ENCODE measurements around the gene ZC3H12D. TPM values are rescaled to one million over a fixed set of nuclear protein-coding genes. Genes with fewer than 3 reads are reported as not detected.
"Not testable (repeated sequence)": the region's sequence is repeated elsewhere in the genome, so short reads cannot be mapped to it uniquely, and the experiment has no call there.

The ZC3H12D gene
- polyA plus RNA-seq, 4 donors: 0.14 to 0.96 (median 0.45) TPM

DNA sequence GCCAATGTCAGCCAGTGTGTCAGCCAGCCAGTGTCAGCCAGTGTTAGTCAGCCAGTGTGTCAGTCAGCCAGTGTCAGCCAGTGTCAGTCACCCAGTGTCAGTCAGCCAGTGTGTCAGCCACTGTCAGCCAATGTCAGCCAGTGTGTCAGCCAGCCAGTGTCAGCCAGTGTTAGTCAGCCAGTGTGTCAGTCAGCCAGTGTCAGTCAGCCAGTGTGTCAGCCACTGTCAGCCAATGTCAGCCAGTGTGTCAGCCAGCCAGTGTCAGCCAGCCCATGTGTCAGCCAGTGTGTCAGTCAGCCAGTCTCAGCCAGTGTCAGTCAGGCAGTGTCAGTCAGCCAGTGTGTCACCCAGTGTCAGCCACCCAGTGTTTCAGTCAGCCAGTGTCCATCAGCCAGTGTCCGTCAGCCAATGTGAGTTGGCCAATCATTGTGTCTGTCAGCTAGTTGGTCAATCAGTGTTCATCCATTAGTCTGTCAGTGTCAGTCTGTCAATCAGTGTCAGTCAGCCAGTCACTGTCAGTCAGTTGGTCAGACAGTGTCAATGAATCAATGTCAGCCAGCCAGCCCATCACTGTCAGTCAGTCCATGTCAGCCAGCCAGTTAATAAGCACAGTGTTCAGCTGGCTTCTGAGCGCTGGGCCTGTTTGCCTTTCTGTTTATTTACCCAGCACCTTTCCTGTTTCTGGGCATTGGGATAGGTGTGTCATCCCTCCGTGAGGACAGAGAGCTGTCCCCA is 40.3 kb downstream of the ZC3H12D start:
- DNase-seq (ENCODE audit: low read depth in 4 of 4, low spot score in 2 of 4): not testable (repeated sequence)

DNA sequence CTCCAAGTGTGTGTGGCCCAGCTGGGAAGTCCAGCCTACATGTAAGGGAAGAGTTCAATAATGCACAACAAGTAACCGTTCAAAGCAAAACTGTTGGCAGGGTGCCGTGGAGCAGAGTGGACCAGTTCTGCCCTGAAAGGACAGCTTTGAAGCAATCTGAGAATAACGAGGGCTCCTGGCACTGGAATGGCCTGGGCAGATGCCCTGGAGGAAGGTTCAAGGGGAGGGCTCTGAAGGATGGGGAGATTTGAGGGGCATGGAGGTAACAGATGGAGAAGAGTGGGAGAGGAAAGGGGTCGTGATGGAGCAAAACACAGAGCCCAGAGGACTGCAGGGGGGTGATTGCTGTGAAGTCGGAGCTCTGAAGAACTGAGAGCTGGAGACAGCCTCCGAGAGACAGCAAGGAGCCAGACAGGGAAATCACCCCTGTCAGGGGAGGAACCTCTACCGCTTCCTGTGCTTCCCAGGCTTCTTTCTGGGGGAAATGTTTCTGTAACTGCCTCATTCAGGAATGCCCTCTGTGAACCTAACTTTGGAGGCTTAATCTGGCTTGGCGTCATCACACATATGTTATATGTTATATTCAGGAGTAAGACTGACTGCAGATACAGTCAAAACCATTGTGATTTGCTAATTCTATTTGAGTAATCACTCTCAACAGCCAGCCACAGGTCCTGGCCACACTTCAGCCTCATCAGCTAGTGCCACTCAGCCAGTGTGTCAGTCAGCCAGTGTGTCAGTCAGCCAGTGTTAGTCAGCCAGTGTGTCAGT is 41.2 kb downstream of the ZC3H12D start:
- no peak for DNase-seq (ENCODE audit: low read depth in 4 of 4, low spot score in 2 of 4)

DNA sequence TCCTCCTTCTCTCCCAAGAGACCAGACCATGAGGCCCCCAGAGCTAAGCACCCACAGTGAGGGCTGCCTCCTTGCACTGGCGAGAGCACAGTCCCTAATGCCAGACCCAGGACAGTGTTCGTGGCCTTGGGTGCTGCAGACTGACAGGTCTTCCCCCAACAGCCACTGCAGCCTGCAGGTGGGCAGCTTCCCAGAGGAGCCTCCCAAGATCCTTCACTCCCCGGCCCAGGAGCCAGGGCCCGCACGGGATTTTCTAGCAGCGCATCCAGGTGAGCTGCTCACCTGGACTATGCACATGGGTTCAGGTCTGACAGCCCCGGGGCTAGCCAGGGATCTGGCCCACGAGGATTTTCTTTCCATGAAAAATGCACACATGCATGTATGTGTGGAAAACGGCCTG is 43.1 kb downstream of the ZC3H12D start:
- no peak for DNase-seq (ENCODE audit: low read depth in 4 of 4, low spot score in 2 of 4)

DNA sequence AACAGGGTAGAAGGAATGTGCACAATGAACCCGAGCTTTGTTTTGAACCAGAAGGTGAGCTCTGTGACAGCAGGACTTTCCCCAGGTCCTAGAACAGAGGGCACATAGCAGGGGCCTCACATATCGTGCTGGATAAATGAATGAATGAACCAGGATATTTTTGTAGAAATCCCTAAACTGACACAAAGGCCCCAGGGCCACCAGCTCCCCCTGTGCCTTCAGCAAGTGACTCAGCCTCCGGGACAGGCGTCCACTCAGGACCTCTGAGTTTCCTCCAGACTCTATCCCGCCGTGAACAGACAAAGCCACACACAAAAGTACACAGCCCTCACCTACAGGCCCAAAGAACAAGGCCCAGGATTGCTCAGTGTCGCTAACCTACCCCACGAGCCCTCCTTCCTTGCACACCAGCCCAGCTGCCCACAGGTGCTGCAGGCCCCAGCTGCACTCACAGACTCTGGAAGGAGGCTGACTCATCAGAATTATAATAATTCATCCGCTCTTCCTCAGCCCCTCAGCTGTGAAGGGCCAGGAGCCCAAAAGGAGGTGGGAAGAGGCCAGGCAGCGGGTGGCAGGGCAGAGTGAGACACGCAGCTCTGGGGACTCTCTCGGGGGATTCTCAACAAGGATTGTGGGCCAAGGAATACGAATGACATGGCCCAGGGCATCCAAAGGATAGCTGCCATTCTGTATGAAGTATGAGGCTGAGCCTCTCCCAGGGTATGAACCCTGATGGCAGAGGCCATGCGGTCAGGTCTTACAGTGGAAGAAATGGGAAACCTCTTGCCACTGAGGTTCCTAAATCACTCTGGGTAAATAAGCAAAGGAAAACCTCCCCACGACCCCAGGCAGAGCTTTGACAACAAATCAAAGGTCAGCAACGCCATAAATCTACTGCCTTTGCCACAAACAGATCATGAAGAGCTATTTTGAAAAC is 43.8 kb downstream of the ZC3H12D start:
- DNase-seq (ENCODE audit: low read depth in 4 of 4, low spot score in 2 of 4): no peak

DNA sequence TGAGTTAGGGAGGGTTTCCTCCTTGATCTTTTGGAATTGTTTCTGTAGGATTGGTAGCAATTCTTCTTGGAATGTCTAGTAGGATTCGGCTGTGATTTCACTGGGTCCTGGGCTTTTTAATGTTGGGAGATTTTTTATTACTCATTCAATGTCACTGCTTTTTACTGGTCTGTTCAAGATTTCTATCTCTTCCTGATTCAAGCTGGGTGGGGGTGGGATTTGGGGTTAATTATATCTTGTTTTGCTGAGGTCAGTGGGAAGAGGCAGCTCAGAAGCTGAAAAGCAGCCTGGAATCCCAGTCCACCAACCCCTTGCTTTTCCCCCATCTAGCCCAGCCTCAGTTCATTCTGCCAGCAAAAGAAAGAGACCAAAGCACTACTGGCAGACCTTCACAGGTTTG is 45.2 kb downstream of the ZC3H12D start:
- DNase-seq (ENCODE audit: low read depth in 4 of 4, low spot score in 2 of 4): no peak

DNA sequence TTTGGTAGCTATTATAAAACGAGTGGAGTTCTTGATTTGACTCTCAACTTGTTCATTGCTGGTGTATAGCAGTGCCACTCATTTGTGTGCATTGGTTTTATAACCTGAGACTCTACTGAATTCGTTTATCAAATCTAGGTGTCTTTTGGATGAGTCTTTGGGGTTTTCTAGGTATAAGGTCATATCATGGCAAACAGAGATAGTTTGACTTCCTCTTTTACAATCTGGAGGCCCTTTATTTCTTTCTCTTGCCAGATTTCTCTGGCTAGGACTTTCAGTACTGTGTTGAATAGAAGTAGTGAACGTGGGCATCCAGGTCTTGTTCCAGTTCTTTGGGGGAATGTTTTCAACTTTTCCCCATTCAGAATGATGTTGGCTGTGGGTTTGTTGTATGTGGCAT is 46.0 kb downstream of the ZC3H12D start:
- no peak for DNase-seq (ENCODE audit: low read depth in 4 of 4, low spot score in 2 of 4)

DNA sequence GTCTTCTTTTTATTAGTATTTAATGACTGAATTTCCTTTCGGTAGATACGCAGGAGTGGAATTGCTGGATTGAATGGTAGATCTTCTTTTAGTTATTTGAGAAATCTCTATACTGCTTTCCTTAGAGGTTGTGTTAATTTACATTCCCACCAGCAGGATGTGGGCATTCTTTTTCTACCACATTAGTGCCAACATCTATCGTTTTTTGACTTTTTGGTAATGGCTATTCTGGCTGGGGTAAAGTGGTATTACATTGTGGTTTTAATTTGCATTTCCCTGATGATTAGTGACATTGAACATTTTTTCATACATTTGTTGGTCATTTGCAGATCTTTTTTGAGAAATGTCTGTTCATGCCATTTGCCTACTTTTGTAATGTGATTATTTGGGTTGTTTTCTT is 47.6 kb downstream of the ZC3H12D start:
- DNase-seq (ENCODE audit: low read depth in 4 of 4, low spot score in 2 of 4): no peak

DNA sequence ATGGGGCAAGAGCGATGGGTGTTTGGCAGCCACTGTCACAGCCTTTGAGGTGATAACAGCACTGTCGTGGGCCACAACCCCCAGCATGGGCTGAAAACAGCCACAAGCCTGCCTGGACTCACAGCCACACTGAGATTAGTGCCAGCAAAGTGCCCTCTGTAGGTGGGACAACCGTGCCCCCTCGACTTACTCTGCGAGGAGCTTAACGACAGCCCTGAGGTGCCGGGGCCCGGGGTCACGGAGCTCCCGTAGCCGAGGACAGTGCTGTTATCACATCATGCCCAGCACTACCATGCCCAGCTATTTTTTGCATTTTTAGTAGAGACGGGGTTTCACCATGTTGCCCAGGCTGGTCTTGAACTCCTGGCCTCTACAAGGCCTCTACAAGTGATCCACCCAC is 48.2 kb downstream of the ZC3H12D start:
- DNase-seq (ENCODE audit: low read depth in 4 of 4, low spot score in 2 of 4): no peak

DNA sequence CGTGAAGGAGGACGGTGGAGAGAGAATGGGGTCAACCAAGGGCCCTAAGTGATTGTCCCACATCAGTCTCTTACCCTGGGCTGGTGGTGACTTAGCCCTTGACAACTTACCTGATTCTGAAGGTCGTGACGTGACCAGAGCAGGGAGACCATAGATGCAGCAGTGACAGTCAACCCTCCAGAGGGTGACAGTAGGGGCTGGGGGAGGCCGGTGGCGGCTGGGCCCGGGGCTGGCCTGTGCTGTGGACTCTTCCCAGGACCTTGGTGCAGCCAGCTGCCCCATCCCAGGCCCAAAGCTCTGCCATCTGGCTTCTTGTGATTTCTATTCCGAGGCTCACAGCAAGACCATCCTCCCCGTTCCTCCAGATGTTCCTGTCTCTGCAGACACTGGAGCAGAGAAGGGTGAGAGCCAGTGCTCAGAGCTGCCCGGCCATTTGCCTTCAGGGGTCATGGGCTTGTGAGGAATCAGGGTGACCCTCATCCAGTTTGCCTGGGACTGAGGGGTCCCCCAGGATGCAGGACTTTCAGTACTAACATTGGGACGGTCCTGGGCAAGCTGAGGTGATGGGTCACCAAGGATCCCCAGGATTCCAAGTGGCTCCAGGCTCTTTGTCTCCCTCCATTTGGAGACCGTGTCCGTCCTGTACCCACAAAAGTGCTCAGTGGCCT is 48.8 kb downstream of the ZC3H12D start:
- DNase-seq (ENCODE audit: low read depth in 4 of 4, low spot score in 2 of 4): no peak

DNA sequence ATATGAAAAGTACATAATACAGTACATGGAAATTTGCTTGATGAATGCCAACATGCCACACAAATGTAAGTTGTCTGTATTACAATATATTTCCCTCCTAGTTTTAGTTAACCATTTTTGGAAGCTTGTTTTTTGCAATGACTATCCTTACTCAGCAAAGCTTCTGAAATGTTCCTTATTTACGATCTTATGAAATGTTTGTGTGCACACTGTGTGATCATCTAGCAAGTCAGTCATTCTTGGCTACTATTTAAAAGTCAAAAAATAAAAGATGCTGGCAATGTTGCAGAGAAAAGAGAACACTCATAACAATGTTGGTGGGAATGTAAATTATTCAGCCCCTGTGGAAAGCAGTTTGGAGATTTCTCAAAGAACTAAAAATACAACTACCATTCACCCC is 50.9 kb downstream of the ZC3H12D start:
- no peak for DNase-seq (ENCODE audit: low read depth in 4 of 4, low spot score in 2 of 4)

DNA sequence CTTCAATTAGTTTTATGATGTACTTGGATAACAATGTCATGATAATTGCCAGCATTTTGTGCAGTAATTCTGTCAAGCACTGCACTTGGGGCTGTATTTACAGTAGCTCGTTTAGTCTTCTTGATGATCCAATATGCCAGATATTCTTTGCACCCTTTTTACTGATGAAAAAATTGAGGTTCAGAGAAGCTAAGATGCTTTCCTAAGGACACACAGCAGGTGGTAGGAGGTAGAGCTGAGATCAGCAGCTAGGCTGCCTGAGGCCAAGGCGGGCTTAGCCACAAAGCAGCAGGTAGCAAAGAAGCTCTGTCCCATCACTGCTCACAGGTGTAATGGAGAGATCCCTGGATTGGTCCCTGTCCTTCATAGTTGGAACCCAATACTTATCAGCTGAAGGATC is 51.4 kb downstream of the ZC3H12D start:
- no peak for DNase-seq (ENCODE audit: low read depth in 4 of 4, low spot score in 2 of 4)

DNA sequence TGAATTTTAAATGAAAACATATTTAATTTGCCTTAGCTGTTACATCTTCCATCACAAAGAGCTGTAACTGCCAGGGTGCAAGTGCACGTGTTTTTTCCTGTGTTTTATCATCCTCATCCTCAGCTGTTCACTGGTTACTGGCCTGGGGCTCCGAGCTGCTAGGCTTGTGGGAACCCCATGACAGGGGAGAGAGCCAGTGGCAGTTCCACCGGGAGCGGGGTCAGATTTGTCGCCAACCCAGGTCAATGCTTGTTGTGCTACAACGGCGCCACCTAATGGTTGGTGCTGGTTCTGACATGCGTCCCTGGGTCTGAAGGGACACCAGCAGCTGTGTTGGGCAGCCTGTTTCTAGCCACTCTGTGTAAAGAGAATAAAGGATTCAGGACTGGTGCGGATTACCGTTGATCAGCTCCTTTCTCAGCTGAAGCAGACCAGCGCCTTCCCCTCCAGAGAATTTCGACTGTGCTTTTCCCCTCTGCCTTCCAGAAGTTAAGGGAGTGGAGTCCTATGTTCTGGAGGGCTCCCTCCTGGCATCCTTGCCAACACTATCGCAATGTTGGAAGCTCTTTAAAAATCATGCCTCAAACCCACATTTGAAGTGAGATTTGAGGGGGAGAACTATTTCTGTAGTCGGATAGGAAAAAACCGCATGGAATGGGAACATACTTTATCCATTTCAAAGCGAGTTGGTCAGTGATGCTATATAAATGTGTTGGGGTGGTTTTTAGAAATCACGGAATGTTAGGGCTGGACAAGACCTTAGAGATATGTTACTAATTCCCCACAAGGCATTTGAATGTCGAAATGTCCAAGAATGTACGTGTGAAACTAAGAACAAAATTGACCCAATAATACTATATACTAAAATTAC is 52.7 kb downstream of the ZC3H12D start:
- peak in 1 of 4 donors; percentile 80 for DNase-seq (ENCODE audit: low read depth in 4 of 4, low spot score in 2 of 4)

DNA sequence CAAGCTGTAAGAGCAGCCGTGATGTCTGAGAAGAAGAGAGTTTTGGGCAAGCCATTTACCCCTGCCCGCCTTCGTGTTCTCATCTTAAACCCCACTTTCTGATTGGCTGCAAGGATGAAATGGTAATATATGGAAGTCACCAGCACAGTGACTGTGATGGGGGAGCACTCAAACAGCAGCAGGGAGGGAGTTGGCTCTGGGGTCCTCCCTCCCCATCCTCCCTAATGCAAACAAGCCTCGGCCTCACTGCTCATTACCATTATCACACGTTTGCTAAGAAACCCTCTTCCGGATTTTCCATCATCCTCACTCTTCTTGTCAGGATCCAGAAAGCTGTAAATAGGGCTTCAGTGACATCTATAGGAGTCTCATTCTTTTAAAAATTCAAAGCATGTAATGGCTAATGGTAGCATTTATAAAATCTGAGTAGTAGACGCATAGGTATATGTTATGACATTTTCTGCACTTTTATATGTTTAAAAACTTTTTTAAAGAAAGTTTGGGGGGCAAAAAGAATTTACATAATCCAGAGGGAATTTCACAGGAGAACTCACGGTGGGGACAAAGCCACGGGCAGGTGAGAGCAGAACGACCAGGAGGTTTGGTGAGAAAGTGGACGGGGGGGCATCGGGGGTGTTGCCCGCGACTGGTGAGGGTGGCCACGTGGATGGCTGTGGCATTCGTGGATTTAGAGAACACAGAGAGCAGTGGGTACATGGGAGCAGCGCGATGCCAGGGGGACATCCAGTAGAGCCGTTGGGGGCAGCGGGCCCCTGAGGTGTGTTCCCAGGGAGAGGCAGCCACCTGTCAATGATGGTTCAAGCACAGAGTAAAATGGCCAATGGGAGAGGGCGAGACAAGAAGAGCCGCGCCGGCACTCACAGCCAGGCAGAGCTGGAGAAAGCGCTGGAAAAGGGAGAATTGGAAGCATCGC is 55.1 kb downstream of the ZC3H12D start:
- DNase-seq (ENCODE audit: low read depth in 4 of 4, low spot score in 2 of 4): no peak

DNA sequence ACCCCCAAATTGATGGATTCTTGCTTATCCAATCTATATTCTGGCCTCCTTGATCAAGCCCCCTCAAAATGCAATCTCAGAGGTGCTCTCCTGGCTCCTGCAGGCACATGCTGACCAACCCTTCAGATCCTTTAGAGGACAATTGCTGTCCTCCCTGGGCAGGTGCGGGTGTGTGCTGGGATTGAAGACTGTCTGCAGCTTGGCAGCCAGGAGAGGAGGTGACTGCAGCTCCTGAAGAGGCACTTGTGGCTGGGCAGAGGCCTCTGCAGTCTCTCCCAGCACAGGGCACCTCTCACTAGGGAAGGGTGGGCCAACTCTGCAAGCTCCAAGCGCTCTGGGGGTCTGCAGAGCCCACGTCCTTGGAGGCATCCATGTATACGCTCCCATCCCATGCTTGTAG is 56.2 kb downstream of the ZC3H12D start:
- DNase-seq (ENCODE audit: low read depth in 4 of 4, low spot score in 2 of 4): no peak

DNA sequence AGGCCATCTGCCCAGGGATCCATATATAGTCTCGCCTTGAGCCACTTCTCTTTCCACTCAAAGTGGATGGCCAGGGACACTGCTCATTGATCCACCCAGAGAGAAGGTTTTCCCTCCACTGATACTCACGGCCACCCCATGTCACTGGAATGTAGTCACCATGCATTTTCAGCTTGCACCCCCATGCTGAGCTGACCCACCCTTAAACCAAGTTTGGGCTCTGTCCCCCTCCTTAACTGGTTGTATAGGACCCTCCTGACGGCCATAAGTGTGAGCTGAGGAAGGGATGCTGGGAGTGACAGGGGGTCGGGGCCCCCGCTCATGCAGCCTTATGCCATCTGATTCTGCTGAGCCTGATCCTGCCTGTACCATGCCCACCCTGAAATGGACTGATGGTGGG is 59.1 kb downstream of the ZC3H12D start:
- DNase-seq (ENCODE audit: low read depth in 4 of 4, low spot score in 2 of 4): no peak

DNA sequence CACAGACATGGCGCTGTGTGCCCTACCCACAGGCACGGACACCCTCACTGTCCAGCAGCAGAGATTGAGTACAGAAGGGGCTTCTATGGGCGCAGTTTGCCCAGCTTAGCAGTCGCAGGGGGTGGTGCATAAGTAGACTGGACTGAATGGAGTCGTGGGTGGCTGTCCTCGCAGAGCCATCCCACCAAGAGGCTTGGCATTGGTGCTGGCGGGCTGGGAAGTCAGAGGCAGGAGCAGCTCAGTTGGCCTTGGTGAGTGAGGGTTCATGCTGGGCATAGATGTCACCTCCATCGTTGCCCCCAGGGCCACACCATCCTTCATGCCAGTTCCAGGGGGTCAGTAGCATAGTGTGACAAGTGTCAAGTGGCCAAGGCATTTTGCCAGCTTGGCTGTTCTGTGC is 59.6 kb downstream of the ZC3H12D start:
- no peak for DNase-seq (ENCODE audit: low read depth in 4 of 4, low spot score in 2 of 4)

DNA sequence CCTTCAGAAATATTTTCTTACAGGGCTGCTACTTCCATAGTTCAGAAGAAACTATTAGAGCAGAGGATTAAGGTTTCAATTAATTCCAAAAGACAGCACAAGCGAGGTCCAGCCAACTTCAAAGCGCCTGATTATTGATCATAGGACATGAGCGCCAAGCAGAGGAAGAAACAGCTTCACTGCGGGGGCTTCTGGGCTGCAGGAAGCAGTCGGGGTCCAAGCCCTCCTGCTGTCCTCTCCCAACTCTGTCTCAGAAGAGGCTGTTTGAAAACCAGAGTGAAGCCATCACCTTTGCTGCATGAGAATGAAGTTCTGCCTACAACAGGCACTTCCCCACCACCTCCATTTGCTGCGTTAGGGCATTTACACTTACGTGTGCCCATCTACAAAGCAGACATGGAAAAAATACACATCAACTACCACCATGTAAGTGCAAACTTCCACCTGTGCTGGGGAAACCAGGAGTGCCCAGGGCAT is 60.8 kb downstream of the ZC3H12D start:
- DNase-seq (ENCODE audit: low read depth in 4 of 4, low spot score in 2 of 4): no peak

DNA sequence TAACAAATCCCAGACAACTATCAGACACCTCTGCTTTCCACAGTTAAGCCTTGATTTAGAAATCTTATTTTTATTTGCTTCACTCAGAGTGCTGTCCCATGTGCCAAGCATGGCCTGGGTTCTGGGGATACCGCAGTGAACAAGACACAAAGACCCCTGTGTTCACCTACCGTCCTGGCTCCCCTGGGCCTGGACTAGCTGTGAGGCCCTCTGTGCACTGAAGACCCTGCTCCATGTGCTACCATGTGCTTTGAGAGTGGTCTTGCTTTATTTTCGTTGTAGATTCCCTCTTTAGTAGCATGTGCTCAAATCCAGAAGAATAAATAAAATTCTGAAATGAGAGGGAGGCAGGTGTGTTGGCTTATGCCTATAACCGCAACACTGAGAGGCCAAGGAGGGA is 62.2 kb downstream of the ZC3H12D start:
- DNase-seq (ENCODE audit: low read depth in 4 of 4, low spot score in 2 of 4): no peak
